ENCODE measurements around the gene RYR1.
"Not testable (repeated sequence)": the region's sequence is repeated elsewhere in the genome, so short reads cannot be mapped to it uniquely, and the experiment has no call there.

Gene RYR1

DNA sequence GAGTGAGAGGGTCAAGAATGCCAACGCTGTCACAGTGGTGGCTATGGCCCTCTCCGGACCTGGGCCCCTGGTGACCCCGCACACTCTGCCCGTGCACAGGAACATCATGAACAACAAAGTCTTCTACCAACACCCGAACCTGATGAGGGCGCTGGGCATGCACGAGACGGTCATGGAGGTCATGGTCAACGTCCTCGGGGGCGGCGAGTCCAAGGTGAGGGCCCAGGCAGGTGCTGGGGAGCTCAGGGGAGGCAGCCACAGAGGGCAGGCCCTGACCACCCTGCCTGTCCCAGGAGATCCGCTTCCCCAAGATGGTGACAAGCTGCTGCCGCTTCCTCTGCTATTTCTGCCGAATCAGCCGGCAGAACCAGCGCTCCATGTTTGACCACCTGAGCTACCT, 62.6 kb downstream of the RYR1 start:
- no peak for DNase-seq

DNA sequence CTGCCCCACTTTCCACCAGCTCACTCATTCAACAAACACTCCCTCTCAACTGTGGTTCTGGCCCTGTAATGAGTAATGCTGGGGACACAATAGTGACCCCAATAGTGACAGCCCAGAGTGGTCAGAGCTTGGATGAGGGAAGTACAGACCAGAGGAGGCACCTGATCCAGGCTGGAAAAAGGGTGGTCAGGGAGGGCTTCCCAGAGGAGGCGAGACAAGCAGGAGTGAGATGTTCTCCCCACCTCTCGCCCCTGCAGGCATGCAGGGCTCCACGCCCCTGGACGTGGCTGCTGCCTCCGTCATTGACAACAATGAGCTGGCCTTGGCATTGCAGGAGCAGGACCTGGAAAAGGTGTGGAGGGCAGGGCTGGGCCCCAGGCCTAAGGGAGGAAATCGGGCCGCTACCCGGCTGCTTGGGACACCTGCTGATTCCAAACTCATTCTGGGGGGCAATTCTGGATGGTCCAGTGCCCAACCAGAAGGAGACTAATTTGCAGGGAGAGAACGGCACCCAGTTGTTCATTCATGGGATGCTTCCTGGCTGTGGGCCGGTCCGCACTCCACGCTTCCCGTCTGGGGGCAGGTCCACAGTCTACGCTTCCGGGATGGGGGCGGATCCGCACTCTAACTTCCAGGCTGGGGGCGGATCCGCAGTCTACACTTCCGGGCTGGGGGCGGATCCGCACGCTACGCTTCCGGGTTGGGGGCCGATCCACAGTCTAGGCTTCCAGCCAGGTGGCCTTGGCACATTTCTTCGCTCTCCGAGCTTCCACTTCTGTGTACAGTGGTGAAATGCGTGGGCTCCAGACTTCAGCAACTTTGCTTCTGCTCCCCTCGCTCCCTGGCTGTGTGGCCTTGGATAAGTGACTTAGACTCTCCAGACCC, 63.4 kb downstream of the RYR1 start:
- no peak for DNase-seq

DNA sequence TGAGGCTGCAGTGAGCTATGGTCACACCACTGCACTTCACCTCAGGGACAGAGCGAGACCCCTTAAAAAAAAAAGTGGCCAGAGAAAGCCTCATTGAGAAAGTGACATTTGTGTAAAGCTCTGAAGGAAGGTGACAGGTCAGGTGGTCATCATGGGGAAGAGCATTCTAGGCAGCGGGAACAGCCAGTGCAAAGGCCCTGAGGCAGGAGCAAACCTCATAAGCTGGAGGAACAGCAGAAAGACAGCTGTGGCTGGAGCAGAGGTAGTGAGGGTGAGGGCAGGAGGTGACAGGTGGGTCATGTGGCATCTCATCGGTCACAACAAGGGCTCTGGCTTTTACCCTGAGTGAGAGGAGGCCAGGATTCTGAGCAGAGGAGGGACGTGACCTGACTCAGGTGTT, 64.4 kb downstream of the RYR1 start:
- DNase-seq = no peak

DNA sequence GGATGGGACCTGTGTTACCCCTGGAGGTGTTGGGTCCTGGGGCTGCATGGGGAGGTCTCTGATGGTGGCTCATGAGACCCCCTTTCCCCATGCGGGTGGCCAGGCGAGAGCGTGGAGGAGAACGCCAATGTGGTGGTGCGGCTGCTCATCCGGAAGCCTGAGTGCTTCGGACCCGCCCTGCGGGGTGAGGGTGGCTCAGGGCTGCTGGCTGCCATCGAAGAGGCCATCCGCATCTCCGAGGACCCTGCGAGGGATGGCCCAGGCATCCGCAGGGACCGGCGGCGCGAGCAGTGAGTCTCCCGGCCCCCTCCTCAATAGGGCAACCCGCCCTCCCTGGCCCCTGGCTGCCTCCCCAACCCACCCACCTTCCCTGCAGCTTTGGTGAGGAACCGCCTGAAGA, 66.0 kb downstream of the RYR1 start:
- DNase-seq = no peak

DNA sequence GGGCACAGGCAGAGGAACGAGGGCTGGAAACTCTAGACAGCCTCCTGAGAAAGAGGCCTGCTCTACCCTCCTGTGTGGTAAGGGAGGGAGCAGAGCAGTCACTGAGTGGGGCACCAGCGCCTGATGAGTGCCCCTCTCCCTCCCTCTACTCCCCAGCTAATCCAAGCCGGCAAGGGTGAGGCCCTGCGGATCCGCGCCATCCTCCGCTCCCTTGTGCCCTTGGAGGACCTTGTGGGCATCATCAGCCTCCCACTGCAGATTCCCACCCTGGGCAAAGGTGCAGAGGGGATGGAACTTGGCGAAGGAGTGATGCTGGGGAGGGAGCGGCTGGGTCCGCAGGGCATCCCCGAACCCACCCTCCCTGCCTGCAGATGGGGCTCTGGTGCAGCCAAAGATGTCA, 67.0 kb downstream of the RYR1 start:
- DNase-seq = no peak

DNA sequence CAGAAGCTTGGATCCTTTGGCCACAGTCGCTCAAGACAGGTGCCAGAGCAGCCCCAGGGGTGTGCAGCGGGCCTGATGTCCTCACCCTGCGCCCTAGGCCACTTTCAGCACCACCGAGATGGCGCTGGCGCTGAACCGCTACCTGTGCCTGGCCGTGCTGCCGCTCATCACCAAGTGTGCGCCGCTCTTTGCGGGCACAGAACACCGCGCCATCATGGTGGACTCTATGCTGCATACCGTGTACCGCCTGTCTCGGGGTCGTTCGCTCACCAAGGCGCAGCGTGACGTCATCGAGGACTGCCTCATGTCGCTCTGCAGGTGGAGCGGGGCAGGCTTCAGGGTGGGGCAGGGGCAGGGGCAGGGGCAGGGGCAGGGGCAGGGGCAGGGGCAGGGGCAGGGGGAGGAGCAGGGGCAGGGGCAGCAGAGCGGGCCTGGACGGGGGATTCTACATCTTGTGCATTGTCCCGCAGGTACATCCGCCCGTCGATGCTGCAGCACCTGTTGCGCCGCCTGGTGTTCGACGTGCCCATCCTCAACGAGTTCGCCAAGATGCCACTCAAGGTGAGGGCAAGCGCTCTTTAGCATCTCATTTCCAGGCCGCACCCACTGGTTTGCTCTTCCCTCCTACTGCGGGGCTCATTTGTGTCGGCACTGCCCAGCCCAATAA, 69.1 kb downstream of the RYR1 start:
- DNase-seq = no peak

DNA sequence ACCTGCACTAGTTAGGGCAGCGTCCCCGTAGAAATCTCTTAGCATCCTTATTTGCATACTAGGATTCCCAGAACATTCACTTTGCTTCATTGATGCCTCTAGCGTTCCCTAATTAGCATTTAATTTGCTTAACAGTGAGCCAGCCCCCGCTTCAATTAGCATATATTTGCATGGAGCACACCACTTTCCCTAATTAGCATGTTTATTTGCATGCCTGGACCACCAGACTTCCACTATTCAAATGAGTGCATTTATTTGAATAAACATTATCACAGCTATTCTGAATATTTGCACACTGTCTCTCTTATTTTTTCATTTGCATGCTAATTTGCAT, 69.6 kb downstream of the RYR1 start:
- no peak for DNase-seq

DNA sequence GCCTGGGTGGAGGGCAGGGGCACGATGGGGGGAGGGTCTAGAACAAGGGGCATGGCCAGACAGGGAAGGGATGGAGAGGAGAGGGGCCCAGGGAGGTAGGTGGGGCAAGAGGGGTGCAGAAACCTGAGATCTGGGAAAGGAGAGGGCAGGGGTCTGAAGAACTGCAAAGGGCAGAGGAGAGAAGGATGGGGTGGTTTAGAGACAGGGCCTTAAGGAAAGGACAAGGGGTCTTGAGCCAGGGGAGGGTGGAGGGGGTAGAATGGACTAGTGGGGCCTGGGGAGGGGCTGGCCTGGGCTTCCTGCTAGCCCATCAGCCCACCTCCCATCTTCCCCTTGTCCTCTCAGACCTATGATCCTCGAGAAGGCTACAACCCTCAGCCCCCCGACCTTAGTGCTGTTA, 72.5 kb downstream of the RYR1 start:
- DNase-seq = no peak

DNA sequence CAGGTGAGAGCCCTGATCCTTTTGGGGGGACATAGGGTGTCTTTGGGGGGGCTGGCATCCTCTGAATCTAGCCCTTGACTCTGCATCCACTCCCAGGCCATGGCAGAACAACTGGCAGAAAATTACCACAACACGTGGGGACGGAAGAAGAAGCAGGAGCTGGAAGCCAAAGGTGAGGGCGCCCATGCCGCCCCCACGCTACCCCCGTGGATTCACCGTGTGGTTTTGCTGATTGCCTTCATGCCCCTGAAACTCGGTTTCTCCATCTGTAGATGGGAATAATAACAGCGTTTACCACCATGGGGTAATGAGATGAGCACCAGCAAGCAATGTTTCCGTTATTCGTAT, 72.9 kb downstream of the RYR1 start:
- no peak for DNase-seq

DNA sequence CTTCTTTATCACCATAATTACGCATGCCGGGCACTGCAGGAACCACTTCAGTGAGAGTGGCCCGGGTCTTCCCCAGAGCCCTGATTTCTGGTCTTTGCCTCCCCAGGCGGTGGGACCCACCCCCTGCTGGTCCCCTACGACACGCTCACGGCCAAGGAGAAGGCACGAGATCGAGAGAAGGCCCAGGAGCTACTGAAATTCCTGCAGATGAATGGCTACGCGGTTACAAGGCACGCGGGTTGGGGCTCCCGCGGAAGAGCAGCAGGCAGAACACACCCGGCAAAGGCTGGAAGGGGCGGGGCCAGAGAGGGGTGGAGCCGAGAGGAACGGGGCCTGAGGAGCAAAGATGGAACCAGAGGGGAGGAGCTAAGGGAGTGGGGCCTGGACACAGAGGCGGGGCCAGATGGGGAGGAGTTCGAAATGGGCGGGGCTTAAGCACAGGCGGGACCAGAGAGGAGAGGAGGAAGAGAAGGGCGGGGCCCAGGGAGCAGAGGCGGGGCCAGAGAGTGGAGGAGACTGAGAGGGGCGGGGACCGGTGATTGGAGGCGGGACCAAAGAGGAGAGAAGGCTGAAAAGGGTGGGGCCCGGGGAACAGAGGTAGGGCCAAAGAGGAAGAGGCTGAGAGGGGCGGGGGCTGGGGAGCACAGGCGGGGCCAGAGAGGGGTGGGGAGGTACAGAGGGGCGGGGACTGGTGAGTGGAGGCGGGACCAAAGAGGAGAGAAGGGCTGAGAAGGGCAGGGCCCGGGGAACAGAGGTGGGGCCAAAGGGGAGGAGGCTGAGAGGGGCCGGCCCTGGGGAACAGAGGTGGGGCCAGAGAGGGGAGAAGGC, 73.4 kb downstream of the RYR1 start:
- peak; percentile 89 for DNase-seq

DNA sequence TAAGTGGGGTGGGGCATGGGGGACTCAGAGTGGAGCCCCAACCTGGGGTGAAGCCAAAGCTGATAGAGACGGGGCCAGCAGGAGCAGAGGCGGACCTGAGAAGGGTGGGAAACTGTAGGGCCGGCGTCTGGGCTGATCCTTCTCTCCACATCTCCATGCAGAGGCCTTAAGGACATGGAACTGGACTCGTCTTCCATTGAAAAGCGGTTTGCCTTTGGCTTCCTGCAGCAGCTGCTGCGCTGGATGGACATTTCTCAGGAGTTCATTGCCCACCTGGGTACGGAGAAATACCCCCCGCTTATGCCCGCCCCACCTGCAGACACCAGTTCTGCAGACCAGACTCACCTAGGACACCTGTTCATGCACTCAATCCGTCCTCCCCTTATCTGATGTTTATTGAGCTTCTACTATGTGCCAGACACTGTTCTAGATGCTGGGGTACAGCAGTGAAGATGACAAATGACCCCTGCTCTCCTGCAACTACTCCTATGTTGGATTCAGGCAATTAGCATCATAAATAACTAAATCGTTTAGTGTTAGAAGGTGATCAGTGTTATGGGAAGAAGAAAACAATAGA, 74.1 kb downstream of the RYR1 start:
- DNase-seq = no peak

DNA sequence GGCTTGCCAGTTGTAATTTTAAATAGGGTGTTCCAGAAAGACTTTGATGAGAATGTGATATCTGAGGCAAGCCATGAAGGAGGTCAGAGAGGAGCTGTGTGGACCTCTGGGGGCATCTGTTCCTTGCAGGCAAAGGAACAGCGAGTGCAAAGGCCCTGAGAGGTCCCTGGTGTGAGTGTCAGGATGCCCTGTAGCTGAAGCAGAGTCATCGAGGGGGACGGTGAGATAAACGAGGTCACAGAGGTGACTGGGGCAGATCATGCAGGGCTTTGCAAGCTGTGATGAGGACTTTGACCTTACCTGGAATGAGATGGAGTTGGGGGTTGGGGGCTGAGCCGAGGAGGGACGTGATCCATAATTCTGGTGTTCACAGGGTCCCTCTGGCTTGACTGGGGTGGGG, 75.0 kb downstream of the RYR1 start:
- DNase-seq = no peak

DNA sequence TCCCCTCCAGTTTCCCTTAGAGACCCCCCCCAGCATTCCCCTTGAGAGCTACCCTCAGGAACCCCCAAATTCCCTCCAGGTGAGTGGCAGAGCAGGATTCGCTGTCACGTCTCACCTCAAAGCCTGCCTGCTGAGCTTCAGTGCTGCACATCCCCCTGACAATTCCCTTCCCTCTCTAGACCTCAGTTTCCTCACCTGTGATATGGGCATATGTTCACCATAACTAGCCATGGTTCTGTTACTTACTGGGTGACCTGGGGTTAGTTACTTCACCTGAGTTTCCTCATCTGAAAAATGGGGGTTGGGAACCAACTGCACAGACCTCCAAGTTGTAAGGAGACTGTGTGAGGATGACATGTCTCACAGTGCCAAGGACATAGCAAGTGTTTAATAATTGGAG, 75.5 kb downstream of the RYR1 start:
- no peak for DNase-seq

DNA sequence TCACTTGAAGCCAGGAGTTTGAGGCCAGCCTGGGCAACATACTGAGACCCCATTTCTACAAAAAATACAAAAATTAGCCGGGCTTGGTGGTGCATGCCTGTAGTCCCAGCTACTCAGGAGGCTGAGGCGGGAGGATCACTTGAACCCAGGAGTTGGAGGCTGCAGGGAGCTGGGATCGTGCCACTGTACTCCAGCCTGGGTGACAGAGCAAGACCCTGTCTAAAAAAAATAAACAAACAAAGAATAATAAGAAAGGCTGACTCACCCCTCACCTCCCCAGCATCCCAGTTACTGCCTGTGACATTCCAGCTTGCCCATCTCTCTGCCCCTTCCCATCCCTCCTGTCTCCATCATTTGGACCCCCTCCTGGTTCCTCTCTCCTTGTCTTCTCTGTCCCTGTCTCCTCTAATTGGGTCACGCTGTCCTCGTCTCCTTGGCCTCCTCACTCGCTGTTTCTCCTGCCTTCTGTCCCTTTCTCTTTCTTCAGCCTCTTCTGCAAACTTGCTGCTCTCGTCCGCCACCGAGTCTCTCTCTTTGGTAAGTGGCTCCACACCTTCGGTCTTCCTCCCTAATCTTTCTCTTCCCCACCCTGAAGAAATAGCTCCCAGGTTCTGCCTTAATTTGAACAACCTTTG, 77.7 kb downstream of the RYR1 start:
- DNase-seq = no peak

DNA sequence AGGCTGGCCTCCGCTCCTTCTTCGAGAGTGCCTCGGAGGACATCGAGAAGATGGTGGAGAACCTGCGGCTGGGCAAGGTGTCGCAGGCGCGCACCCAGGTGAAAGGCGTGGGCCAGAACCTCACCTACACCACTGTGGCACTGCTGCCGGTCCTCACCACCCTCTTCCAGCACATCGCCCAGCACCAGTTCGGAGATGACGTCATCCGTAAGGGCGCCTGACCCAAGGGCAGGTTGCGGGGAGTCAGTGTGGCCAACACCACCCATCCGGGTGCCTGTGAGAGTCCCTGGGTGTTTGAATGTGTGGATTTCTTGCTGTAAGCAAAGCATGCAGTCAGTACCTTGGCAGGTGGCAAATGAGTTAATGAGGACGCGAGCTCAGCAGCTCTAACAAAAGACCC, 78.8 kb downstream of the RYR1 start:
- no peak for DNase-seq

DNA sequence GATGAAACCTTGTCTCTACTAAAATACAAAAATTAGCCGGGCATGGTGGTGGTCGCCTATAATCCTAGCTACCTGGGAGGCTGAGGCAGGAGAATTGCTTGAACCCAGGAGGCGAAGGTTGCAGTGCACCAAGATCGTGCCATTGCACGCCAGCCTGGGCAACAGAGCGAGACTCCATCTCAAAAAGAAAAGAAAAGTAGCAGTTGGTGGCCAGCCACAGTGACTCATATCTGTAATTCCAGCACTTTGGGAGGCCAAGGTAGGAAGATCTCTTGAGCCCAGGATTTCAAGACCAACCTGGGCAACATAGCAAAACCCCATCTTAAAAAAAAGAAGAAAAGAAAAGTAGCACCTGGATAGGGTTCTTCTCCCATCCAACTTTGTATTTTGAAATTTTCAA, 79.7 kb downstream of the RYR1 start:
- not testable (repeated sequence) for DNase-seq

DNA sequence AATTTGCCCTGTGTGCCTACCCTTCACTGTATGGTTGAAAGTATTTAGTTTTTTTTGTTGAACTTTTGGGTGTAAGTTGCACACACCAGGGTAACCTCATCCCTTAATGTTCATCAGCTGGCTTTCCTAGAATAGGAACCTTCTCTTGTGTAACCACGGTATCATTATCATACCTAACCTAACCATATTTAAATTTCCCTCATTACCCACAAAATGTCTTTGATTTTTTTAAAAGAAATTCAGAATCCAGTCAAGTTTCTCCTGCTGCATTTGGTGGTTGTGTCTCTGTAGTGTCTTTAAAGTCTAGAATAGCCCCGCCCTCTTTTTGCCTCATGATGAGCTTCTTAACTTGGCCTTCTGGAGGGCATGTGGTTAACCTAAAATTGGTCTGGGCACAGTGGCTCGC, 80.3 kb downstream of the RYR1 start:
- DNase-seq = no peak

DNA sequence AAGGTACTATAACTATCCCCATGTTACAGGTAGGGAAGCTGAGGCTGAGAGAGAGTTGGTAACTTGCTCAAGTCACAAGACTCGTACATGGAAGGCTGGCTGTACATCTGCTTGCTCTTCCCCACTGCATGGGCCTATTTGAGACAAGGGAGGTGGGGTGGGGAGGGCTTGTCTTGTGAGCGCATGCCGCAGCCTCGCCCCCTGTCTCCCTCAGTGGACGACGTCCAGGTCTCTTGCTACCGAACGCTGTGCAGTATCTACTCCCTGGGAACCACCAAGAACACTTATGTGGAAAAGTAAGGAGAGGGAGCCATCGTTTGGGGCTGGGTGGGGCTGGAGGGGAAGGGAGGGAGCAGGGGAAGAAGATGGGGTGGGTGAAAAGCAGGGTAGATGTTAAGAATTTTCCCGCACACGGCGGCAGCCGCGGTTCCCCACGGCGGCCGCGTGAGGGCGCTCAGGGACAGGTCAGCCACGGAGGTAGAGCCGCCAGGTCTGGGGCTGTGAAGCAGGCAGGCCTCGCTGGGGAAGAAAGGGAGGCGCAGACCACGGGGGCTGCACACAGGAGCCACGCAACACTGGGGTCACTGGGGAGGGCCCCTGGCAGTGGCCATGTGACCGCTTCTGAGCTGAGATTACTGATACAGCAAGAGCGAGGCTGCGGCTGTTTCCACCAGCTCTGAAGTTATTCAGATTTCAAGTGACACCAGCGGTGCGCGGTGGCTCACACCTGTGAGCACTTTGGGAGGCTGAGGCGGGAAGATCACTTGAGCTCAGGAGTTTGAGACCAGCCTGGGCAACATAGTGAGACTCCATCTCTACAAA, 81.5 kb downstream of the RYR1 start:
- peak; percentile 86 for DNase-seq

DNA sequence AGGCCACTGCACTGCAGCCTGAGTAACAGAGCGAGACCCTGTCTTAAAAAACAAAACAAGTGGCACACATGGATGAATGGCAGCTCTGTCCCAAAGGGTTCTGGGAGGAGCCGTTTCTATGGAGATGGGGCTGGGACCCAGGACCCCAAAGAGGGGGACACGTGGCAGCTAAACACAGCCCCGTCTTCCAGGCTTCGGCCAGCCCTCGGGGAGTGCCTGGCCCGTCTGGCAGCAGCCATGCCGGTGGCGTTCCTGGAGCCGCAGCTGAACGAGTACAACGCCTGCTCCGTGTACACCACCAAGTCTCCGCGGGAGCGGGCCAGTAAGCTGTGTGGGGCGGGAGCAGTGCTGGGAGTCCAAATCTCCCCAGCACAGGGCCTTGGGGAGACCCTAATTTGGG, 82.4 kb downstream of the RYR1 start:
- DNase-seq = no peak

DNA sequence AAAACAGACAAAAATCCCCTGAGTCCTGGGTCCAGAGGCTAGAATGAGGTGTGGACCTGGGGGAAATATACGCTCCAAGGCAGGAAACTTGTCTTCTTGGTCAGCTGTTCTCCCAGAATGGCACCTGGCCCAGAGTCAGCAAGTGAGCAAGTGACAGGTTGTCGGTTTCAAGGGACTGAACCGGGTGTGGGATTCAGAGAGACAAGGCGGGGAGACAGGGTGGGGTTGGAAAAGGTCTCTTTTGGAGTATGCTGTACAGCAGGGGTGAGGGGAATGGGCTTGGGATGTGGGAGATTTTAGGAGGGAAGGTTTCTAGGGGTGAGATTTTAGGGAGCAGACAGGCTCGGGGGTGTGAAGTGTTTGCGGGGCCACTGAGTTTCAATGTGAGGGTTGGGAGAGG, 83.3 kb downstream of the RYR1 start:
- no peak for DNase-seq

DNA sequence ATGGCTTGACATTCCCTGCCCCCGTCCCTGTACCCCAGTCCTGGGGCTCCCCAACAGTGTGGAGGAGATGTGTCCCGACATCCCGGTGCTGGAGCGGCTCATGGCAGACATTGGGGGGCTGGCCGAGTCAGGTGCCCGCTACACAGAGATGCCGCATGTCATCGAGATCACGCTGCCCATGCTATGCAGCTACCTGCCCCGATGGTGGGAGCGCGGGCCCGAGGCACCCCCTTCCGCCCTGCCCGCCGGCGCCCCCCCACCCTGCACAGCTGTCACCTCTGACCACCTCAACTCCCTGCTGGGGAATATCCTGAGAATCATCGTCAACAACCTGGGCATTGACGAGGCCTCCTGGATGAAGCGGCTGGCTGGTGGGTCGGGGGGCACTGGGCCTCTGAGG, 83.8 kb downstream of the RYR1 start:
- DNase-seq = no peak

DNA sequence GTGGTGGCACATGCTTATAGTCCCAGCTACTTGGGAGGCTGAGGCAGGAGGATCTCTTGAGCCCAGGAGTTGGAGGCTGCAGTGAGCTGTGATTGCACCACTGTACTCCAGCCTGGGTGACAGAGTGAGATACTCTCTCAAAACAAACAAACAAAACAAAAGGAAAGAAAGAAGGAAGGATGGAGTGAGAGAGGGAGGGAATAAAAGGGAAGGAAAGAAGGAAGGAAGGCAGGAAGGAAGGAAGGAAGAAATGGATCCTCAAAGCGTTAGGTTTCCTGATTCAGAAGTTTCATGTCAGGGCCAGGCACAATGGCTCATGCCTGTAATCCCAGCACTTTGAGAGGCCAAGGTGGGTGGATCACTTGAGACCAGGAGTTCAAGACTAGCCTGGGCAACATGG, 84.5 kb downstream of the RYR1 start:
- DNase-seq = not testable (repeated sequence)

Data from activated CD4-positive, CD25-positive, alpha-beta regulatory T cell treated with anti-CD3 and anti-CD28 coated beads, Interleukin-2, amount 50 U/mL, for 72 hours (primary cell).